SH-SY5Y (cell line): ENCODE results near the gene CFAP410.

Experiments
- GATA2 ChIP-seq: IDR thresholded peaks from 2 replicates; pipeline ENCODE4 v1.6.1; 2011; ENCODE audit warnings: mild to moderate bottlenecking, low read depth, low read length
- GATA3 ChIP-seq: IDR thresholded peaks from 2 replicates; pipeline ENCODE4 v1.6.1; 2011; ENCODE audit warnings: low read depth, mild to moderate bottlenecking, low read length, moderate library complexity

DNA sequence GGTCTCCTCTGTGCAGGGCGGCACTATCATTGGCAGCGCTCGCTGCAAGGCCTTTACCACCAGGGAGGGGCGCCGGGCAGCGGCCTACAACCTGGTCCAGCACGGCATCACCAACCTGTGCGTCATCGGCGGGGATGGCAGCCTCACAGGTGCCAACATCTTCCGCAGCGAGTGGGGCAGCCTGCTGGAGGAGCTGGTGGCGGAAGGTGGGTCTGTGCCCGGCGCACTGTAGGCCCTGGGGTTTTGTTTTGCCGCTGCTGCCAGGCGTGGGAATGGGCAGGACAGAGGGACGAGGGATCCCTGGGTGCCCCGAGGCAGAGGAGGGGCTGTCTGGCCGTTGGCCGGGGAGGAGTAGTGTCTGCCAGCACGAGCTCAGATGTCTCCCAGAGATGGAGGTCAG lies 27.1 kb downstream of the CFAP410 start:
- TF ChIP-seq GATA3, result no peak
- TF ChIP-seq GATA2, result no peak
